Measurements from ENCODE around the gene KLK7. TPM values are rescaled to one million over a fixed set of nuclear protein-coding genes. Genes with fewer than 3 reads are reported as not detected.

KLK7 gene
- total and polyA plus RNA-seq, 4 experiments from 2014 or later = not detected

DNA sequence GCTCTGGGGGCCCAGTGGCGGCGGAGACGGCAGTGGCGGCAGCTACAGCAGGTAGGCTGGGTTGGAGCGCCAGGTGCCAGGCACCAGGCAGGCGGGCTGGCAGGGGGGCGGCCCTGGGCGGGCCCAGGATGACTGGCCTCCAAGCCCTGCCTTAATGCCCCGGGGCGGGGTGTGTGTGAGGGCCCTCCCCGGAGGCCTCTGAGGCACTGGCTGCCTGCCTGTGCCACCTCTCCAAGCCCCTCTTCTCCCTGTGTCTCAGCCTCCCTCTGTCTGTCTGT is 42.8 kb upstream of the KLK7 start, which contains the start of gene KLK11:
KLK11 (minus strand) TSS at position 63 of the 278 bp plus-strand sequence. CDS start 985 bp downstream, outside the sequence.
- peaks cover 25 to 33% of the 10 kb centered on the region in 2 donors for H3K27me3 Mint-ChIP-seq
- Histone ChIP-seq H3K4me1 (ENCODE audit: insufficient read depth, low read length) (no peaks in the 10 kb centered on the region), H3K4me3 (ENCODE audit: low read length in 2 of 2) (no peak within 1 kb of the TSS), H3K27me3 (ENCODE audit: insufficient read depth, low read length) (no peaks in the 10 kb centered on the region), H3K36me3 (ENCODE audit: insufficient read depth, low read length) (no peaks in the 10 kb centered on the region), H3K9me3 (ENCODE audit: control insufficient read depth in 1 of 2, low read length in 2 of 2) (no peaks in the 10 kb centered on the region), H3K27ac (ENCODE audit: low read depth, low read length) (no peak within 1 kb of the TSS)
- no peak within 1 kb of the TSS for H3K4me3 Mint-ChIP-seq
- ChIA-PET POLR2A (ENCODE audit: partially characterized antibody) (no interaction called here), CTCF (ENCODE audit: partially characterized antibody) (no interaction called here)
- H3K4me1 Mint-ChIP-seq = peaks cover 0 to 3% (median under 1%) of the 10 kb centered on the region in 4 donors
- no peak for DNase-seq
- no peaks in the 10 kb centered on the region for H3K36me3 Mint-ChIP-seq
- intact Hi-C loops (cut with micrococcal nuclease) = no loop called here
- H3K9me3 Mint-ChIP-seq = peaks cover 0 to 4% (median 0%) of the 10 kb centered on the region in 8 donors
- H3K27ac Mint-ChIP-seq = peak within 1 kb of the TSS in 2 of 7 donors; percentile 9 to 10

DNA sequence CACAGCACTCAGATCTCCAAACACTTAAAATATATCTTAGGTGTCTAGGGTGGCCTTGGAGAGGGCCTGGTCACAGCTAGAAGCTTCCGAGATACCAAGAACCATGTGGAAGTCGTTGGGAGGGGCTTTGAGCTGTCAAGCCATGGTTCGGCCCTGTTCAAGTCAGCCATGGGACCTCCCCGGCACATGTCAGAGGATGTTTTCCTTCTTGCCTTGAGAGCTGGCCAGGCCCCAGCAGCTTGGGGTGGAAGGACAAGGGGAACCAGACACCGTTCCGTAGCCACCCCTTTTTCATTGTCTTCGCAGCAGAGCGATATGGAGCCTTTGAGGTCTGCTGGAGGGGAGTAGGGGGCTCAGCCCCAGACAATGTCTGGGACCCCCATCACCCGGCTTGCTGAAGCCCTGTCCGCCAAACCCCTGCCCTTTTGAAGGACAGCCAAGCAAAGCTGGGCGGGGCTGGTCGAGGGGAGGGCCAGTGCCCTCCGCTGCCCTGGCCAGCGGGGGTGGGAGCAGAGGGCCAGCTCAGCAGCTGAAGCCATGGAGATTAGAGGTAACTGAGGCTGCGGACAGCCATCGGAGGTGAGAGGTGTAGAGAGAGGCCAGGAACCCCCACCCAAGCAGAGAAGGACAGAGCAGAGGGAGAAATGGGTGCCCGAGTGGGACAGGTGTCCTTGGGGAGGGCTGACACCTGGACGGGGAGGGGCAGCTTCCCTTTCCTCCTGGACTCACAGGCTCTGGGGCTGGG is 42.3 kb upstream of the KLK7 start:
- H3K27ac Mint-ChIP-seq = no peak overlapping the region
- H3K4me3 Mint-ChIP-seq = no peak overlapping the region
- H3K27me3 Mint-ChIP-seq = peaks cover 24 to 32% of the 10 kb centered on the region in 2 donors
- intact Hi-C loops (cut with micrococcal nuclease) = no loop called here
- H3K4me1 ChIP-seq (ENCODE audit: insufficient read depth, low read length) = no peaks in the 10 kb centered on the region
- no peaks in the 10 kb centered on the region for H3K36me3 Mint-ChIP-seq
- H3K4me1 Mint-ChIP-seq = peaks cover 0 to 4% (median 2%) of the 10 kb centered on the region in 4 donors
- ChIA-PET CTCF (ENCODE audit: partially characterized antibody) (no interaction called here), POLR2A (ENCODE audit: partially characterized antibody) (no interaction called here)
- peaks cover 0 to 4% (median 0%) of the 10 kb centered on the region in 8 donors for H3K9me3 Mint-ChIP-seq
- H3K27ac ChIP-seq (ENCODE audit: low read depth, low read length) = no peak overlapping the region
- no peaks in the 10 kb centered on the region for H3K27me3 ChIP-seq (ENCODE audit: insufficient read depth, low read length)
- no peaks in the 10 kb centered on the region for H3K36me3 ChIP-seq (ENCODE audit: insufficient read depth, low read length)
- no peaks in the 10 kb centered on the region for H3K9me3 ChIP-seq (ENCODE audit: control insufficient read depth in 1 of 2, low read length in 2 of 2)
- DNase-seq = no peak
- H3K4me3 ChIP-seq (ENCODE audit: low read length in 2 of 2) = no peak overlapping the region

DNA sequence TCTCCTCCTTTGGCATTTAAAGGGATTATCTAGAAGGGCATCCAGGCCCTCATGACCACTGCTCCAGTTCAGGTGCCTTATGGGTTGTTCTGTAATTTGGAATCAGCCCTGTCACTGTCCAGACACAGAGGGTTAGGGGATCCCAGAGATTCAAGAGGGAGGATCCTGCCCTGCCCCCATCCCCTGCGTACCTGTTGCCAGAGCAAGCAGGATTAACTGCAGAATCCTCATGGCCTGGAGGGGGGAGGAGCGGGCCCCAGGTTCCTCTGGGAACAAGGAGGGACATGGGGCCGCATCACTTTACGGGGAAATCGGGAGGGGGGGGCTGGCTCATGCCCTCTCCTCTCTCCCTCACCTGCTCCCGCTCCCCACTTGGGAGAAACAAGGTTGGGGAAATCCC is 41.7 kb upstream of the KLK7 start:
- Histone ChIP-seq H3K4me1 (ENCODE audit: insufficient read depth, low read length) (no peaks in the 10 kb centered on the region), H3K27ac (ENCODE audit: low read depth, low read length) (no peak overlapping the region), H3K36me3 (ENCODE audit: insufficient read depth, low read length) (no peaks in the 10 kb centered on the region), H3K4me3 (ENCODE audit: low read length in 2 of 2) (no peak overlapping the region), H3K9me3 (ENCODE audit: control insufficient read depth in 1 of 2, low read length in 2 of 2) (no peaks in the 10 kb centered on the region), H3K27me3 (ENCODE audit: insufficient read depth, low read length) (no peaks in the 10 kb centered on the region)
- intact Hi-C loops (cut with micrococcal nuclease) = no loop called here
- H3K9me3 Mint-ChIP-seq = peaks cover 0 to 2% (median 0%) of the 10 kb centered on the region in 8 donors
- CTCF ChIA-PET (ENCODE audit: partially characterized antibody) = no interaction called here
- H3K4me3 Mint-ChIP-seq = no peak overlapping the region
- no peaks in the 10 kb centered on the region for H3K36me3 Mint-ChIP-seq
- POLR2A ChIA-PET (ENCODE audit: partially characterized antibody) = no interaction called here
- H3K27me3 Mint-ChIP-seq = peaks cover 23 to 29% of the 10 kb centered on the region in 2 donors
- no peak for DNase-seq
- H3K4me1 Mint-ChIP-seq = peaks cover 0 to 6% (median 2%) of the 10 kb centered on the region in 4 donors
- H3K27ac Mint-ChIP-seq = no peak overlapping the region

DNA sequence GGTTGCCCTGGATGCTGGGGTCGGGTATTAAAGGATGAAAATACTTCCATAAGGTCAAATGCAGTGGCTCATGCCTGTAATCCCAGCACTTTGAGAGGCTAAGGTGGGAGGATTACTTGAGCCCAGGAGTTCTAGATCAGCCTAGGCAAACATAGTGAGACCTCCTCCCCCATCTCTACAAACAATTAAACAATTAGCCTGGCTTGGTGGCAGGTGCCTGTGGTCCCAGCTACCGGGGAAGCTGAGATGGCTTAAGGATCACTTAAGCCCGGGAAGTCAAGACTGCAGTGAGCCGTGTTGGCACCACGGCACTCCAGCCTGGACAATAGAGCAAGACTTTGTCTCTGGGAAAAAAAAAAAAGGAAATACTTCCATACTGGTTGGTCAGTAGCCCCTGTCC is 41.2 kb upstream of the KLK7 start:
- POLR2A ChIA-PET (ENCODE audit: partially characterized antibody) = no interaction called here

DNA sequence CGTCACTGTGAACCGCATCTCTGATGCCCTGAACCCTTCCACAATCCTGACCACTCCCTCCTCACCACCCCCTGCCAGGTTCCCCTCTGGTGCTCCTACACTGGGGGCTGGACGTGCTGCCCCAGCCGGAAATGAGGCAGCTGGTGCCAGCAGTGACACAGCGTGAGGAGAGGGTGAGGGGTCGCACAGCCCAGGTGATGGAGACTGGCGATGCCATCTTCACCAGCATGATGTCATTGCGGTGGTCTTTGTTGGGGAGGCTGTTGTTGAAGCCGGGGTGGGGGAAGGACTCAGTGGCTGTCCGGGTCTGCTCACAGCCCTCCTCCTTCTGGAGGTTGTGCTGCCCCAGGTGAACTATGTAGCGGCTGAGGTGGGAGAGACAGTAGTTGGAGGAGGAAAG is 40.2 kb upstream of the KLK7 start:
- intact Hi-C loops (cut with micrococcal nuclease) = no loop called here

More for the DNA sequence above, 41.2 kb upstream of the KLK7 start:
- CTCF ChIA-PET (ENCODE audit: partially characterized antibody) = no interaction called here
- DNase-seq = no peak
- no peak overlapping the region for H3K27ac Mint-ChIP-seq
- H3K4me3 Mint-ChIP-seq = no peak overlapping the region
- Histone ChIP-seq H3K36me3 (ENCODE audit: insufficient read depth, low read length) (no peaks in the 10 kb centered on the region), H3K4me1 (ENCODE audit: insufficient read depth, low read length) (no peaks in the 10 kb centered on the region), H3K4me3 (ENCODE audit: low read length in 2 of 2) (no peak overlapping the region), H3K27ac (ENCODE audit: low read depth, low read length) (no peak overlapping the region), H3K27me3 (ENCODE audit: insufficient read depth, low read length) (peaks cover 2% of the 10 kb centered on the region), H3K9me3 (ENCODE audit: control insufficient read depth in 1 of 2, low read length in 2 of 2) (no peaks in the 10 kb centered on the region)
- peaks cover 24 to 32% of the 10 kb centered on the region in 2 donors for H3K27me3 Mint-ChIP-seq
- peaks cover 0 to 2% (median 0%) of the 10 kb centered on the region in 8 donors for H3K9me3 Mint-ChIP-seq
- H3K36me3 Mint-ChIP-seq = no peaks in the 10 kb centered on the region
- H3K4me1 Mint-ChIP-seq = peaks cover 3 to 6% (median 4%) of the 10 kb centered on the region in 4 donors
- intact Hi-C loops (cut with micrococcal nuclease) = no loop called here

DNA sequence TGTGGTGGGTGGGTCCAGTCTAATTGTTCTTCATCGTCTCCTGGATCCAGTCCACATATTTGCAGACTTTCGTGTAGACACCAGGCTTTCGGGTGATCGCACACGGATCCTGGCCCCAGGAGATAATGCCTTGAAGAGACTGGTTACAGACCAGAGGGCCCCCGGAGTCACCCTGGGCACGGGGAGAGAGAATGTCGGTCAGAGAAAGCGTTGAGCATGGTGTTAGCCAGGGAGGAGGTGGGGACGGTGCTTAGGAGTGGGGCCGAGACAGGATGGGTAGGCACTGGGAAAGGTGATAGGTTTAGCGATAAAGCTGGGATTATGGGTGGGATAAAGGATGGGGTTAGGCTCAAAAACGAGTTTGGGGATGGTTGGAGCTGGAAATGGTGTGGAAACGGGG is 38.8 kb upstream of the KLK7 start:
- H3K27me3 ChIP-seq (ENCODE audit: insufficient read depth, low read length) = peaks cover 6% of the 10 kb centered on the region
- no peak for DNase-seq
- Mint-ChIP-seq H3K4me1 (peaks cover 7 to 18% (median 8%) of the 10 kb centered on the region in 4 donors), H3K27me3 (peaks cover 27 to 34% of the 10 kb centered on the region in 2 donors), H3K4me3 (no peak overlapping the region), H3K27ac (no peak overlapping the region), H3K36me3 (no peaks in the 10 kb centered on the region), H3K9me3 (peaks cover 0 to 6% (median 0%) of the 10 kb centered on the region in 8 donors)
- no peak overlapping the region for H3K27ac ChIP-seq (ENCODE audit: low read depth, low read length)
- H3K36me3 ChIP-seq (ENCODE audit: insufficient read depth, low read length) = no peaks in the 10 kb centered on the region
- no peak overlapping the region for H3K4me3 ChIP-seq (ENCODE audit: low read length in 2 of 2)
- no peaks in the 10 kb centered on the region for H3K9me3 ChIP-seq (ENCODE audit: control insufficient read depth in 1 of 2, low read length in 2 of 2)
- intact Hi-C loops (cut with micrococcal nuclease) = no loop called here
- ChIA-PET CTCF (ENCODE audit: partially characterized antibody) (no interaction called here), POLR2A (ENCODE audit: partially characterized antibody) (no interaction called here)
- H3K4me1 ChIP-seq (ENCODE audit: insufficient read depth, low read length) = no peaks in the 10 kb centered on the region

More for the DNA sequence above, 40.2 kb upstream of the KLK7 start:
- no peak overlapping the region for H3K27ac ChIP-seq (ENCODE audit: low read depth, low read length)
- Mint-ChIP-seq H3K4me1 (peaks cover 4 to 7% (median 5%) of the 10 kb centered on the region in 4 donors), H3K9me3 (peaks cover 0 to 2% (median 0%) of the 10 kb centered on the region in 8 donors), H3K27ac (no peak overlapping the region), H3K36me3 (no peaks in the 10 kb centered on the region), H3K27me3 (peaks cover 20 to 33% of the 10 kb centered on the region in 2 donors), H3K4me3 (no peak overlapping the region)
- no peak overlapping the region for H3K4me3 ChIP-seq (ENCODE audit: low read length in 2 of 2)
- POLR2A ChIA-PET (ENCODE audit: partially characterized antibody) = no interaction called here
- no peak for DNase-seq
- H3K36me3 ChIP-seq (ENCODE audit: insufficient read depth, low read length) = no peaks in the 10 kb centered on the region
- H3K4me1 ChIP-seq (ENCODE audit: insufficient read depth, low read length) = no peaks in the 10 kb centered on the region
- H3K9me3 ChIP-seq (ENCODE audit: control insufficient read depth in 1 of 2, low read length in 2 of 2) = no peaks in the 10 kb centered on the region
- CTCF ChIA-PET (ENCODE audit: partially characterized antibody) = no interaction called here
- peaks cover 5% of the 10 kb centered on the region for H3K27me3 ChIP-seq (ENCODE audit: insufficient read depth, low read length)

DNA sequence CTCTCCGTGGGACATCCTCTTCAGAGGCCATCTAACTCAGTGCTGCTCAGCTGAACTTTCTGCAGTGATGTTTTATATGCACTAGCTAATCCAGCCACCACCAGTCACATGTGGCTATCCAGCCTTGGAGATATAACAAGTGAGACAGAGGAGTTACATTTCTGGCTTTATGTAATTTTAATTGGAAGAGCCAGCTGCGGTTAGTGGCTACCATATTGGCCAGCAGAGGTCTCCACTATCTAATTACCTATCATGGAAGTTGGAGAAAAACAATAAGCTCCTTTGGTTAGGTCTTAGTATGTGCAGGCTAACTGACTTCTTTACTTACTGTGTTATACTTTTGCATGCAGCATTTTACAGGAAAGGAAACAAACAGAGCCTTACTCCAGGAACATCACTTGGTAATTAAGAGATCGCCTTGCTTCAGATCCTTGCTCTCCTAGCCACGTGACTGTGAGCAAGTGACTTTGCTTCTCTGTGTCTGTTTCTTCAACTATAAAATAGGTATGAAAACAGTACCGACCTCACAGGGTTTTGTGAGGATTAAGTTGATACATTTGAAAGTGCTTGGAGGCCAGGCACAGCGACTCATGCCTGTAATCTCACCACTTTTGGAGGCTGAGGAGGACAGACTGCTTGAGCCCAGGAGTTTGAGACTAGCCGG is 37.4 kb upstream of the KLK7 start:
- intact Hi-C loops (cut with micrococcal nuclease) = loop anchor here (2.0 kb wide), 1 partner anchor 76 kb away; no protein-coding TSS in a partner anchor
- H3K4me1 ChIP-seq (ENCODE audit: insufficient read depth, low read length) = no peaks in the 10 kb centered on the region
- no peaks in the 10 kb centered on the region for H3K9me3 ChIP-seq (ENCODE audit: control insufficient read depth in 1 of 2, low read length in 2 of 2)
- Mint-ChIP-seq H3K4me1 (peaks cover 7 to 24% (median 11%) of the 10 kb centered on the region in 4 donors), H3K27ac (no peak overlapping the region), H3K36me3 (no peaks in the 10 kb centered on the region), H3K27me3 (peaks cover 33 to 35% of the 10 kb centered on the region in 2 donors), H3K9me3 (peaks cover 0 to 6% (median 0%) of the 10 kb centered on the region in 8 donors), H3K4me3 (no peak overlapping the region)
- H3K27ac ChIP-seq (ENCODE audit: low read depth, low read length) = no peak overlapping the region
- CTCF ChIA-PET (ENCODE audit: partially characterized antibody) = interaction anchor here (0.8 to 1.6 kb wide), 3 partner anchors 18 to 75 kb away, joined by 3 to 6 read pairs (median 3); no protein-coding TSS in a partner anchor
- POLR2A ChIA-PET (ENCODE audit: partially characterized antibody) = no interaction called here
- no peaks in the 10 kb centered on the region for H3K36me3 ChIP-seq (ENCODE audit: insufficient read depth, low read length)
- DNase-seq = peak in 4 of 5 donors; percentile 8 to 20 (median 13)
- H3K27me3 ChIP-seq (ENCODE audit: insufficient read depth, low read length) = peaks cover 14% of the 10 kb centered on the region
- no peak overlapping the region for H3K4me3 ChIP-seq (ENCODE audit: low read length in 2 of 2)

Measured in CD4-positive, alpha-beta memory T cell (primary cell).